Neural crest cell (in vitro differentiated cells): ENCODE results near the gene PIF1. TPM values are rescaled to one million over a fixed set of nuclear protein-coding genes. Genes with fewer than 3 reads are reported as not detected.
A peak's percentile ranks its signal among the peaks of the same experiment; 100 is the strongest.

Experiments
- DNase-seq: peaks from one replicate; pipeline ENCODE4 v3.0.0; 2021; ENCODE audit warnings: low read depth, mixed read lengths, low spot score
- H3K27ac Mint-ChIP-seq: one replicate; pipeline ENCODE4 v1.8.0; 2021; ENCODE audit warnings: mild to moderate bottlenecking, mixed read lengths; ENCODE audit not compliant: unreplicated experiment
- H3K27me3 Mint-ChIP-seq: 2 replicates; pipeline ENCODE4 v1.8.0; 2021; ENCODE audit warnings: low read depth, mild to moderate bottlenecking, mixed read lengths
- H3K36me3 Mint-ChIP-seq: 2 replicates; pipeline ENCODE4 v1.8.0; 2021; ENCODE audit warnings: low read depth, mild to moderate bottlenecking, mixed read lengths
- H3K4me1 Mint-ChIP-seq: 2 replicates; pipeline ENCODE4 v1.8.0; 2021; ENCODE audit warnings: mixed read lengths
- H3K4me3 Mint-ChIP-seq: one replicate; pipeline ENCODE4 v1.8.0; 2021; ENCODE audit warnings: mild to moderate bottlenecking, mixed read lengths
- H3K9me3 Mint-ChIP-seq: 2 replicates; pipeline ENCODE4 v1.8.0; 2021; ENCODE audit warnings: mixed read lengths
- CTCF ChIP-seq: fragments of 200-600 bp; sonication (generic); conservative IDR thresholded peaks from 2 replicates; pipeline ENCODE4 v1.5.0; 2021; ENCODE audit warnings: antibody characterized with exemption, mild to moderate bottlenecking
- total RNA-seq: library from RNA; stranded (reverse); gene quantifications from 2 replicates; pipeline ENCODE4 v1.2.1, GENCODE V29; 2021

Gene PIF1
- total RNA-seq, 1 donor from 2014 or later, result 62.7 TPM

- Mint-ChIP-seq H3K4me3 (no peak overlapping the region), H3K4me1 (peaks cover 19% of the 10 kb centered on the region), H3K27ac (no peak overlapping the region), H3K27me3 (no peaks in the 10 kb centered on the region), H3K9me3 (no peaks in the 10 kb centered on the region), H3K36me3 (peaks cover 7% of the 10 kb centered on the region)
- TF ChIP-seq CTCF, result no peak
- DNase-seq, result no peak
Measured at GRCh38 chr15:64865126-64865997, 39.9 kb upstream of the PIF1 start.

- no peak for TF ChIP-seq CTCF
- H3K4me3 Mint-ChIP-seq, result no peak overlapping the region
- no peaks in the 10 kb centered on the region for H3K9me3 Mint-ChIP-seq
- no peak for DNase-seq
- H3K27ac Mint-ChIP-seq, result peak overlapping the region; percentile 92
- H3K27me3 Mint-ChIP-seq, result no peaks in the 10 kb centered on the region
- H3K36me3 Mint-ChIP-seq, result peaks cover 6% of the 10 kb centered on the region
- H3K4me1 Mint-ChIP-seq, result peaks cover 19% of the 10 kb centered on the region
Measured at GRCh38 chr15:64864068-64864467, 38.6 kb upstream of the PIF1 start.

- DNase-seq, result no peak
- H3K4me1 Mint-ChIP-seq, result peaks cover 35% of the 10 kb centered on the region
- H3K9me3 Mint-ChIP-seq, result no peaks in the 10 kb centered on the region
- H3K36me3 Mint-ChIP-seq, result peaks cover 10% of the 10 kb centered on the region
- no peak overlapping the region for H3K27ac Mint-ChIP-seq
- no peak overlapping the region for H3K4me3 Mint-ChIP-seq
- TF ChIP-seq CTCF, result no peak
- peaks cover 4% of the 10 kb centered on the region for H3K27me3 Mint-ChIP-seq
Measured at GRCh38 chr15:64862408-64862807, 37.0 kb upstream of the PIF1 start.

GRCh38 chr15:64861960-64862359 is 36.5 kb upstream of the PIF1 start:
- H3K27me3 Mint-ChIP-seq, result peaks cover 5% of the 10 kb centered on the region
- H3K9me3 Mint-ChIP-seq, result no peaks in the 10 kb centered on the region
- H3K4me1 Mint-ChIP-seq, result peaks cover 35% of the 10 kb centered on the region
- H3K36me3 Mint-ChIP-seq, result peaks cover 10% of the 10 kb centered on the region
- H3K4me3 Mint-ChIP-seq, result no peak overlapping the region
- peak overlapping the region; percentile 83 for H3K27ac Mint-ChIP-seq
- TF ChIP-seq CTCF, result no peak
- DNase-seq, result no peak

GRCh38 chr15:64861331-64861730 is 35.9 kb upstream of the PIF1 start:
- H3K36me3 Mint-ChIP-seq, result peaks cover 9% of the 10 kb centered on the region

More at GRCh38 chr15:64861331-64861730, 35.9 kb upstream of the PIF1 start:
- Mint-ChIP-seq H3K9me3 (no peaks in the 10 kb centered on the region), H3K4me3 (no peak overlapping the region), H3K27me3 (peaks cover 8% of the 10 kb centered on the region), H3K27ac (no peak overlapping the region), H3K4me1 (peaks cover 35% of the 10 kb centered on the region)
- no peak for TF ChIP-seq CTCF
- no peak for DNase-seq
